Thyroid gland (tissue), 4 donors: ENCODE results near the gene RGS11. TPM values are rescaled to one million over a fixed set of nuclear protein-coding genes. Genes with fewer than 3 reads are reported as not detected.

ENCODE experiments used
- DNase-seq, 2 donors: peaks; one replicate each; pipeline ENCODE4 v3.0.0-alpha.2; 2019
- H3K27ac ChIP-seq, 3 donors: fragments of 200-600 bp; sonication (generic); 1 replicate in 2 of 3; 2 replicates in 1 of 3; pipeline ENCODE4 v1.5.1; 2016 to 2019; ENCODE audit warnings: mild to moderate bottlenecking in 1 of 3, moderate library complexity in 1 of 3
- H3K27me3 ChIP-seq: fragments of 200-600 bp; sonication (generic); one replicate; pipeline ENCODE4 v1.5.1; 2019
- H3K36me3 ChIP-seq, 2 donors: fragments of 200-600 bp; sonication (generic); one replicate each; pipeline ENCODE4 v1.5.1; 2016 to 2019
- H3K4me1 ChIP-seq, 2 donors: fragments of 200-600 bp; sonication (generic); one replicate each; pipeline ENCODE4 v1.5.1; 2017 to 2019
- H3K4me3 ChIP-seq, 3 donors: fragments of 200-600 bp; sonication (generic); replicated peaks in 1 of 3; 1 replicate in 2 of 3; 2 replicates in 1 of 3; pipeline ENCODE4 v1.5.1; 2016; ENCODE audit warnings: mild to moderate bottlenecking in 1 of 3
- H3K9me3 ChIP-seq: fragments of 200-600 bp; sonication (generic); one replicate; pipeline ENCODE4 v1.5.1; 2017
- POLR2A ChIP-seq, 2 donors: fragments of 450-650 bp; IDR thresholded peaks; one replicate each; pipeline ENCODE4 v1.6.1; 2017; ENCODE audit warnings: antibody characterized with exemption in 2 of 2, mild to moderate bottlenecking in 2 of 2, moderate library complexity in 1 of 2
- WGBS, 2 donors: methylation state at CpG; one replicate each; pipeline ENCODE4 v1.1.5; 2017; 5-methylcytosine and 5-hydroxymethylcytosine counted together
- intact Hi-C: fragments of 100-400 bp; cut with DNase I; formaldehyde crosslinking; loops from one replicate; pipeline ENCODE4 v1.15.1; 2023
- total RNA-seq, 4 donors: library from RNA; depleted of rRNA; stranded (reverse); fragments of >200 nt; gene quantifications; one replicate each; pipeline ENCODE4 v1.2.3, GENCODE V29; 2016
- TF ChIP-seq, protein P1 (sequence below), 6 experiments: fragments of 200-600 bp in 3 of 6; fragments of 450-650 bp in 3 of 6; sonication (generic) in 3 of 6; IDR thresholded peaks; one replicate each; pipeline ENCODE4 v1.5.1; 2016 to 2019; ENCODE audit warnings: antibody characterized with exemption in 6 of 6, mild to moderate bottlenecking in 2 of 6, inconsistent platforms in 1 of 6, moderate library complexity in 1 of 6

The RGS11 gene
- total RNA-seq, 4 donors from 2014 or later = 0.73 to 5.9 (median 3.0) TPM

DNA sequence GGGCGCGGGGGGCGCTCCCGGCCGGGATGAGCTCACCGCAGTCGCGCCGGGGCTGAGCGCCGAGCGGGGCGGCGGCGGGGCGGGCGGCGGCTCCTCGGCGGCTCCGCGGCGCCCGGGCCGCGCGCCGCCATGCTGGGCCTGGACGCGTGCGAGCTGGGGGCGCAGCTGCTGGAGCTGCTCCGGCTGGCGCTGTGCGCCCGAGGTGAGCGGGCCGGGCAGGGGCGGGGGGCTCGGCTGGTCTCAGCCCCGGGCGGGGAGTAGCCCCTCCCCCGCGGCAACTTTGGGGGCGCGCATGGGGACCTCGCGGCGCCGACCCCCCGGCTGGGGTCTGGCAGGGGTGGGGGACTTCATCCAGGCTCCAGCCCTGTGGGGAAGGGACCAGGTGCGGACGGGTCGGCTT, 4.8 kb upstream of the RGS11 start, which contains the start of gene ARHGDIG:
ARHGDIG (plus strand) TSS at position 40 of the 400 bp plus-strand sequence; CDS start at position 130, 90 bp downstream.
- no peak for TF ChIP-seq POLR2A (IDR thresholded peaks at IDR 0.05)
- TF ChIP-seq, protein P1, sequence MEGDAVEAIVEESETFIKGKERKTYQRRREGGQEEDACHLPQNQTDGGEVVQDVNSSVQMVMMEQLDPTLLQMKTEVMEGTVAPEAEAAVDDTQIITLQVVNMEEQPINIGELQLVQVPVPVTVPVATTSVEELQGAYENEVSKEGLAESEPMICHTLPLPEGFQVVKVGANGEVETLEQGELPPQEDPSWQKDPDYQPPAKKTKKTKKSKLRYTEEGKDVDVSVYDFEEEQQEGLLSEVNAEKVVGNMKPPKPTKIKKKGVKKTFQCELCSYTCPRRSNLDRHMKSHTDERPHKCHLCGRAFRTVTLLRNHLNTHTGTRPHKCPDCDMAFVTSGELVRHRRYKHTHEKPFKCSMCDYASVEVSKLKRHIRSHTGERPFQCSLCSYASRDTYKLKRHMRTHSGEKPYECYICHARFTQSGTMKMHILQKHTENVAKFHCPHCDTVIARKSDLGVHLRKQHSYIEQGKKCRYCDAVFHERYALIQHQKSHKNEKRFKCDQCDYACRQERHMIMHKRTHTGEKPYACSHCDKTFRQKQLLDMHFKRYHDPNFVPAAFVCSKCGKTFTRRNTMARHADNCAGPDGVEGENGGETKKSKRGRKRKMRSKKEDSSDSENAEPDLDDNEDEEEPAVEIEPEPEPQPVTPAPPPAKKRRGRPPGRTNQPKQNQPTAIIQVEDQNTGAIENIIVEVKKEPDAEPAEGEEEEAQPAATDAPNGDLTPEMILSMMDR (IDR thresholded peaks at IDR 0.05) = no peak
- no peak within 1 kb of the TSS for H3K27ac ChIP-seq
- H3K27me3 ChIP-seq = peaks cover 7% of the 10 kb centered on the region
- H3K4me1 ChIP-seq = peaks cover 6% of the 10 kb centered on the region in 2 donors
- no peaks in the 10 kb centered on the region for H3K9me3 ChIP-seq
- intact Hi-C loops = no loop called here
- whole genome bisulfite sequencing, 2 donors = 0% methylated on average over 12 of the region's 54 CpGs; no CpG with 5 or more reads in 1 of the 2 donors
- H3K36me3 ChIP-seq = no peaks in the 10 kb centered on the region
- DNase-seq = no peak
- H3K4me3 ChIP-seq = no peak within 1 kb of the TSS

DNA sequence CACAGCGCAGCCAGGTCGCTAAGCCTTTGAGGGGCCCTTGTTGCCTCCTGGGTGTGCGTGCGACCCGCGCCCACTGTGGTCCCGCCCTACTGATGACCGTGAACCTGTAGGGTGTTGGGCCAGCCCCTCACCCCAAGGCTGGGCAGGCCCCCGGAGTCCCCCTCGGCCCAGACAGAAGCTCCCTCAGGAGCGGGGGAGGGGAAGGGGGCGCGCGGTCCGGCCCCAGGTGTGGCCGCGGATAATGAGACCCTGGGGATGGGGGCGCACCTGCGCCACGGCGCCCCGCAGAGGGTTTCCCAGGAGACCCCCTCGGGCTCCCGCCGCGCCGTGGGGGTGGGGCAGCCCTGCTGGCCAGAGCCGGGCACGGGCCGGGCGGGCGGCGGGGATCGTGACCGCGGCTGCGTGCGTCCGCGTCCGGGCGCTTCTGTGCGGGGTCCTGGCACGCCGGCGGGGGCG, 4.3 kb upstream of the RGS11 start:
- no peak for DNase-seq
- H3K4me1 ChIP-seq = peaks cover 10% of the 10 kb centered on the region in 2 donors
- H3K9me3 ChIP-seq = no peaks in the 10 kb centered on the region
- TF ChIP-seq POLR2A (IDR thresholded peaks at IDR 0.05) = no peak
- TF ChIP-seq, protein P1 (IDR thresholded peaks at IDR 0.05) = no peak
- H3K4me3 ChIP-seq = no peak overlapping the region
- peaks cover 7% of the 10 kb centered on the region for H3K27me3 ChIP-seq
- no peak overlapping the region for H3K27ac ChIP-seq
- intact Hi-C loops = no loop called here
- WGBS, 2 donors = 12% methylated on average over 8 of the region's 47 CpGs; no CpG with 5 or more reads in 1 of the 2 donors
- no peaks in the 10 kb centered on the region for H3K36me3 ChIP-seq

DNA sequence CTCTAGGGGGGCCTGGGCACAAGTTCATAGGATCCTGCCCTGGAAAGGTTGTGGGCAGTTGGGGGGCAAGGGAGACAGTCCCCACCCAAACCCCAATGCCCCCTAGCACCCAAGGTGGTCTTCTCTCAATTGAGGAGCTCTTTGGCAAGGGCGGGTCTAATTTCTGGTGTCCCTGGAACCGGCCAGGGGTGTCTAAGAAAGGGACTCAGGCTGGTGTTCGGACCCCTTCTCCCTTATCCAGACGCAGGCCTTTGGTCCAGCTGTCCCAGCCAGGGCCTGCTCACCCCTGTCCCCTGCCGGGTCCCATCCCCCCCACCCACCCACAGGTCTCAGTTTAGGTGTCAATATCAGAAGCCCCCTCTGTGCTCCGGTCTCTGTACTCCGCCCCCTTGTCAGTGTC, 3.8 kb upstream of the RGS11 start:
- peaks cover 7% of the 10 kb centered on the region for H3K27me3 ChIP-seq
- 62 to 67% methylated on average over 5 of the region's 7 CpGs for WGBS, 2 donors
- H3K36me3 ChIP-seq = no peaks in the 10 kb centered on the region
- no peak for DNase-seq
- no peak overlapping the region for H3K4me3 ChIP-seq
- H3K4me1 ChIP-seq = peaks cover 12 to 13% of the 10 kb centered on the region in 2 donors
- intact Hi-C loops = no loop called here
- H3K27ac ChIP-seq = no peak overlapping the region
- TF ChIP-seq, protein P1 (IDR thresholded peaks at IDR 0.05) = no peak
- TF ChIP-seq POLR2A (IDR thresholded peaks at IDR 0.05) = no peak
- H3K9me3 ChIP-seq = no peaks in the 10 kb centered on the region

DNA sequence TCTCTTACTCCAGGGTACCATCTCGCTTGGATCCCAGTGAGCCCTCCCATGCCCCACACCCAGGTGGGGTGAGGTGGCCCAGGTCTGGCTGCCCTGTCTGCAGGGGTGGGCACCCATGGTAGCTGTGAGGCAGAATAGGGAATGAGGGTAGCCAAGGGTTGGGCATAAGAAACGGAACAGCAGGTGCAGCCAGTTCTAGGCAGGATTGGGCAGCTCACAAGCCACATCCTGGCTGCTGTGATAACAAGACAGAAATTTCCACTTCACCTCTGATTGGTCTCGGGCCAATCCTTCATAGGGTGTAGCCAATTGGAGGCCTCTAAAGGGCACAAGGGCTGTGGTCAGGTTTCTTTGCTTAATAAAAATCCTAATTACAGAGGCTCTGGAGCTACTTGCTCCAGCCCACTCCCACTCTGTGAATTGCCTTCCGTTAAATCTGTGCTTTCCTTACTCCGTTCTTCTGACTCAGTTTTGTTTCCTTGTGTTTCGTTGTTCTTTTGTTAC, 3.2 kb upstream of the RGS11 start:
- Histone ChIP-seq H3K9me3 (no peaks in the 10 kb centered on the region), H3K4me3 (no peak overlapping the region), H3K36me3 (no peaks in the 10 kb centered on the region), H3K27me3 (peaks cover 7% of the 10 kb centered on the region), H3K4me1 (peaks cover 12 to 13% of the 10 kb centered on the region in 2 donors), H3K27ac (no peak overlapping the region)
- TF ChIP-seq POLR2A (IDR thresholded peaks at IDR 0.05) = no peak
- TF ChIP-seq, protein P1 (IDR thresholded peaks at IDR 0.05) = no peak
- DNase-seq = peak; percentile 69 to 75
- intact Hi-C loops = no loop called here
- WGBS, 2 donors = 46 to 52% methylated on average over 6 of the region's 6 CpGs

DNA sequence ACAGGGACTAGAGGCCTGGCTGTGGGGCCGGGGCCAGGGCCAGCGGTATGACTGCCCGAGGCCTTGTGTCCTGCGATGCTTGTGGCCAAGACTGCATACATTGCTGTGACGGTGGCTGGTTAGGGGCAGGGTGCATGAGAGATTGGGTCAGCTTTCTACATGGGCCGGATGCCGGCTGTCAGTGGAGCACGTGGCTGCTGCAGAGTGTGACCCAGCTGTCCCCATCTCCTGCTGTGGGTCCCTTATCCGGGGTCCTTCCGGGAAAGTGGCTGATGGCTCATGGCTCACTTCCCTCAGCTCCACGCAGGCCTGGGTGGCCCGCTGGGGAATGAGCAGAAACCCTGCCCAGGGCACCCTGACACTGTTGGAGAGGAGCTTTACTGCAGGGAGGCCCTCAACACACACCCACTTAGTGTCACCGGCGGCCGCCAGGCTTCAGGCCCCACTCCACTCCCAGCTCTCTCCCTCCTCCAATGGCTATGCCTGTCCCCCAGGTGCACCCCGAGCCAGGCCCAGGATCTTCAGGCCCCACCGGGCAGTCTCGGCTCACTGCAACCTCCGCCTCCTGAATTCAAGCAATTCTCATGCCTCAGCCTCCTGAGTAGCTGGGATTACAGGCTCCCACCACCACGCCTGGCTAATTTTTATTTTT, 808 bp upstream of the RGS11 start:
- Histone ChIP-seq H3K4me1 (peaks cover 12 to 13% of the 10 kb centered on the region in 2 donors), H3K27ac (no peak overlapping the region), H3K27me3 (peaks cover 7% of the 10 kb centered on the region), H3K36me3 (no peaks in the 10 kb centered on the region), H3K4me3 (no peak overlapping the region), H3K9me3 (no peaks in the 10 kb centered on the region)
- TF ChIP-seq POLR2A (IDR thresholded peaks at IDR 0.05) = no peak
- TF ChIP-seq, protein P1 (IDR thresholded peaks at IDR 0.05) = no peak
- DNase-seq = no peak
- 90 to 92% methylated on average over 17 to 18 of the region's 20 CpGs for WGBS, 2 donors
- intact Hi-C loops = no loop called here
